Measurements from ENCODE around the gene DMAC1.

DMAC1 gene

DNA sequence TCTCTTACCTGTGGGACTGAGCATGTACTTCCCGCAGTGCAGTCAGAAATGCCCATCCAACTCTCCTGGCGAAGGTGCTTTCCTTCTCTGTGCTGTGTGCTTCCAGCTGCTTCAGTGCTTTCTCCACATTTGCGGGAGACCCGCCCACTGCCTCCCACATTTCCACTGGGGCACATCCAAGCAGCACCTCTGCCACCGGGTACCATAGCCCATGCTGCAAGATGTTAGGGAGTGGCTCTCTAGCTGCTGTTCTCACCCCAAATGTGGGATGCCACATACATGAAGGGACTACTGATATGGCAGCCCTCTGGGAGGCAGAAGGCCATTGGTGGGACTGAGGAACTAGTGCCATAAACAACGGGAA lies 8.8 kb downstream of the DMAC1 start:
- H3K4me3 ChIP-seq (ENCODE audit: low read depth, low read length), result no peak overlapping the region
- ChIA-PET CTCF (no interaction called here), POLR2A (no interaction called here)
- no peak for DNase-seq (ENCODE audit: low read depth, low spot score)
- TF ChIP-seq, protein P1, sequence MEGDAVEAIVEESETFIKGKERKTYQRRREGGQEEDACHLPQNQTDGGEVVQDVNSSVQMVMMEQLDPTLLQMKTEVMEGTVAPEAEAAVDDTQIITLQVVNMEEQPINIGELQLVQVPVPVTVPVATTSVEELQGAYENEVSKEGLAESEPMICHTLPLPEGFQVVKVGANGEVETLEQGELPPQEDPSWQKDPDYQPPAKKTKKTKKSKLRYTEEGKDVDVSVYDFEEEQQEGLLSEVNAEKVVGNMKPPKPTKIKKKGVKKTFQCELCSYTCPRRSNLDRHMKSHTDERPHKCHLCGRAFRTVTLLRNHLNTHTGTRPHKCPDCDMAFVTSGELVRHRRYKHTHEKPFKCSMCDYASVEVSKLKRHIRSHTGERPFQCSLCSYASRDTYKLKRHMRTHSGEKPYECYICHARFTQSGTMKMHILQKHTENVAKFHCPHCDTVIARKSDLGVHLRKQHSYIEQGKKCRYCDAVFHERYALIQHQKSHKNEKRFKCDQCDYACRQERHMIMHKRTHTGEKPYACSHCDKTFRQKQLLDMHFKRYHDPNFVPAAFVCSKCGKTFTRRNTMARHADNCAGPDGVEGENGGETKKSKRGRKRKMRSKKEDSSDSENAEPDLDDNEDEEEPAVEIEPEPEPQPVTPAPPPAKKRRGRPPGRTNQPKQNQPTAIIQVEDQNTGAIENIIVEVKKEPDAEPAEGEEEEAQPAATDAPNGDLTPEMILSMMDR (IDR thresholded peaks at IDR 0.05; ENCODE audit: insufficient read depth, low read length, missing control alignments), result no peak

DNA sequence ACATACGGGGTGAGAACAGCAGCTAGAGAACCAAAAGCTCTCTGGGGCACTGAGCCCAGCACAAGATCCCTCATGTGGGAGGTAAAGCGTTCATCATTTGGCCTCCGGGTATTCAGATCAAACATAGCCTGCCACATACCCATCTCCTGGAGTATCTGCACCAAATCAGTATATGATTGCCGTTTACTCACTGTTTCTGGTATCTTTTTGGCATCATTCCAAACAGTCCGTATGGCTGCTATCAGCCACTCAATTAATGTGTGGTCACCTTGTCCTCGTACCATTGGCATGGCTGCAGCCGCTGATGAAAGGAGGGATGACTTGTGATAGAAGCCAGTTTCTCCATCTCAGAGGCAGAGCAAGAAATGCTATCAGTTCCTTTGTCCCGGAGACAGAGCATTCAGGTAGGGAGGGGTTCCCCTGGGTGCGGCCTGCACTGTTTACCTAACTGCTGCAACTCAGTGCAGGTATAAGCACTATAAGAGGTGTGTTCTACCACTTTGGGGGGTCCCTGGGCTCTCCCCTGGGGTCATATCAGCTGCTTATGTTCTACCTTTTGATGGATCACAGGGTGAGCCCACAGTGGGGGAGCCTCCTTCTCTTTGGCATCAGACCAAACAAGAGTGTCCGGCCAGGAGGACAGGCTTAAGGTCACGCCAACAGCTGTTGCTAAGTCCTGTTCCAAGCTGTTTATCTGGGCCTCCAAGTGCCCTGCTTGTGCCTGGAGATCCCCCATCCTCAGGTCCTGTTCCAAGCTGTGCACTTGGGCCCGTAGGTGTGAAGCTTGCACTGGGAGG lies 9.4 kb downstream of the DMAC1 start:
- H3K4me3 ChIP-seq (ENCODE audit: low read depth, low read length), result no peak overlapping the region
- no peak for DNase-seq (ENCODE audit: low read depth, low spot score)
- TF ChIP-seq, protein P1 (IDR thresholded peaks at IDR 0.05; ENCODE audit: insufficient read depth, low read length, missing control alignments), result no peak
- POLR2A ChIA-PET, result no interaction called here
- CTCF ChIA-PET, result no interaction called here

DNA sequence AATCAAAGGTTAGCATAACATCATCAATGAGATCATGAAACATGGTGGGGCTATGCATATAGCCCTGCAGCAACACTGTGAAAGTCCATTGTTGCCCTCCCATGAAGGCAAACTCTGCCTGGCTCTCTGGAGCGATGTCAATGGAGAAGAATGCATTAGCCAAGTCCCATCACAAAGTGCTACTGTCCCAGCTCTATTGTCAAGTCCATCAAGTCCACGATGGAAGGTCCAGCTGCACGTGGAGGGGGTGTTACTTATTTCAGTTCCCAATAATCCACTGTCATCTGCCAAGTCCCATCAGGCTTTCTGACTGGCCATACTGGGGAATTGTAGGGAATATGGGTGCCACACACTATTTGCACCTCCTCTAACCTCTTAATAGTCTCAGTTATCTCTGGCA lies 10.8 kb downstream of the DMAC1 start:
- DNase-seq (ENCODE audit: low read depth, low spot score), result no peak
- CTCF ChIA-PET, result no interaction called here
- TF ChIP-seq, protein P1 (IDR thresholded peaks at IDR 0.05; ENCODE audit: insufficient read depth, low read length, missing control alignments), result no peak
- H3K4me3 ChIP-seq (ENCODE audit: low read depth, low read length), result no peak overlapping the region
- POLR2A ChIA-PET, result no interaction called here

DNA sequence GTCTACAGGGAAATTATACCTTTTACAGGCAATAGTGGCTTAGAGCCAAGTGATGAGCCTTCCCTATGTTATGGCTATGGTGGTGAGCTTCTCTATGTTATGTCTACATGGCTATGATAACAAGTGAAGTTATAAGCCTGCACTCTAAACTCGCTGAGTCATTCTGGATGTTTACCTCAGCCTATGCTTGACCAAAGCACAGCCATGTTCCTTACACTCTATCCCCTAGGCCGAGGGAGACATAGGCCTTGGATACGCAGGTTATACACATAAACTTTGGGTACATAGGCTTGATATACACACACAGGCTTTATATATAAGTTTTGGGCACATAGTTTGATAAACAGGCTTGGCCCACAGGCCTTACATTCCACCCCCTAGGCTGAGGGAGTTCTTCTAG lies 13.8 kb downstream of the DMAC1 start:
- no peak for DNase-seq (ENCODE audit: low read depth, low spot score)
- TF ChIP-seq, protein P1 (IDR thresholded peaks at IDR 0.05; ENCODE audit: insufficient read depth, low read length, missing control alignments), result no peak
- POLR2A ChIA-PET, result no interaction called here
- CTCF ChIA-PET, result no interaction called here
- no peak overlapping the region for H3K4me3 ChIP-seq (ENCODE audit: low read depth, low read length)

DNA sequence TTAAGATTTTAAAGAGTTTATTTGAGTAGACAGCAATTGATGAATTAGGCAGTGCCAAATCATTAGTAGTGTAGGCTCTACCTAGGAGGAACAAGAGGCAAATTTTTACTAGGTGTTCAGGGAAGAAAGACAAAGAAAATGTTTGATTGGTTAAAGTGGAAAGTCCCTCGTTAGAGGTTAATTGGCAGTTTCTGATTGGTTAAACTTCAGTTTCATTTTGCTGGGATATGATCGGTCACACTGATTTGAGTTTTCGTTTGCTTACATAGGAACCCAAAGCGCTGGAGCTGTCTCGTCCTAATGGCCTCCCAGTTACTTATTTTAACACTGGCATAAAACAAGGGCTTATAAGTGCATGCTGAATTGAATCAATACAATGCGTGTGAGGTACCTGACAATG lies 15.1 kb downstream of the DMAC1 start:
- ChIA-PET POLR2A (no interaction called here), CTCF (no interaction called here)
- H3K4me3 ChIP-seq (ENCODE audit: low read depth, low read length), result no peak overlapping the region
- no peak for DNase-seq (ENCODE audit: low read depth, low spot score)
- TF ChIP-seq, protein P1 (IDR thresholded peaks at IDR 0.05; ENCODE audit: insufficient read depth, low read length, missing control alignments), result no peak

DNA sequence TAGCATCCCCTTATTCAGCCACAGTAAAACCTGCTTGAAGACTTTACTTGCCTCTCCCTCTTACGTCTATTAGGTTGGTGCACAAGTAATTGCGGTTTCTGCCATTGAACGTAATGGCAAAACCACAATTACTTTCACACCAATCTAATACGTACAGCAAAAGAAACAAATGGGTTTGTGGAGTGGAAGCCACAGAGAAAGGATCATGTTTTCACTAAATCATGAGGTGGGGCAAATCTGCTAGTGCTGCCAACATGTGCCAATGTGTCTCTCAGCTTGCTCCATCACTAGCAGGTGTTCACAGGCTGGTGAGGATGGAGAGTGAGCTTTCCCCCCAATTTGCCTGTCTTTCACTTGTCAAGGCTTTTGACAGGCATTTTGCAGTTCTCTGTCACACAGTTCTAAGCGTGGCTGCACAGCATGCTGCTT lies 15.9 kb downstream of the DMAC1 start:
- TF ChIP-seq, protein P1 (IDR thresholded peaks at IDR 0.05; ENCODE audit: insufficient read depth, low read length, missing control alignments), result no peak
- DNase-seq (ENCODE audit: low read depth, low spot score), result no peak
- ChIA-PET POLR2A (no interaction called here), CTCF (no interaction called here)
- H3K4me3 ChIP-seq (ENCODE audit: low read depth, low read length), result no peak overlapping the region
